ENCODE data around the gene CCS.
"Not testable (repeated sequence)": the region's sequence is repeated elsewhere in the genome, so short reads cannot be mapped to it uniquely, and the experiment has no call there.

CCS gene

GRCh38 chr11:66561178-66561974 is 31.6 kb upstream of the CCS start:
- no peak for DNase-seq (ENCODE audit: low read depth)

- no peak for DNase-seq (ENCODE audit: low read depth)
Observed at GRCh38 chr11:66561975-66562248, 31.1 kb upstream of the CCS start.

- DNase-seq (ENCODE audit: low read depth): no peak
Observed at GRCh38 chr11:66562275-66562674, 30.7 kb upstream of the CCS start.

GRCh38 chr11:66562907-66563583 is 29.9 kb upstream of the CCS start:
- DNase-seq (ENCODE audit: low read depth): no peak

GRCh38 chr11:66563832-66564231 is 29.2 kb upstream of the CCS start:
- DNase-seq (ENCODE audit: low read depth): no peak

GRCh38 chr11:66564538-66564937 is 28.4 kb upstream of the CCS start:
- no peak for DNase-seq (ENCODE audit: low read depth)

GRCh38 chr11:66564984-66565383 is 28.0 kb upstream of the CCS start:
- no peak for DNase-seq (ENCODE audit: low read depth)

- no peak for DNase-seq (ENCODE audit: low read depth)
Observed at GRCh38 chr11:66566221-66566620, 26.8 kb upstream of the CCS start.

- DNase-seq (ENCODE audit: low read depth): no peak
Observed at GRCh38 chr11:66567787-66568123, 25.2 kb upstream of the CCS start.

- peak; percentile 62 for DNase-seq (ENCODE audit: low read depth)
Observed at GRCh38 chr11:66568124-66568916, 24.7 kb upstream of the CCS start, which contains the start of gene CTSF. CTSF (minus strand) TSS chr11:66568606; CDS start chr11:66568486, 120 bp downstream.

- DNase-seq (ENCODE audit: low read depth): no peak
Observed at GRCh38 chr11:66569076-66569475, 23.9 kb upstream of the CCS start.

GRCh38 chr11:66570079-66570849 is 22.7 kb upstream of the CCS start:
- no peak for DNase-seq (ENCODE audit: low read depth)

- no peak for DNase-seq (ENCODE audit: low read depth)
Observed at GRCh38 chr11:66570850-66571180, 22.2 kb upstream of the CCS start.

GRCh38 chr11:66579017-66579606 is 13.9 kb upstream of the CCS start:
- DNase-seq (ENCODE audit: low read depth): peak; percentile 53

- DNase-seq (ENCODE audit: low read depth): no peak
Observed at GRCh38 chr11:66580803-66581202, 12.2 kb upstream of the CCS start.

GRCh38 chr11:66581261-66581660 is 11.7 kb upstream of the CCS start:
- no peak for DNase-seq (ENCODE audit: low read depth)

- not testable (repeated sequence) for DNase-seq (ENCODE audit: low read depth)
Observed at GRCh38 chr11:66582565-66583147, 10.3 kb upstream of the CCS start.

- DNase-seq (ENCODE audit: low read depth): not testable (repeated sequence)
Observed at GRCh38 chr11:66585447-66585846, 7.5 kb upstream of the CCS start.

GRCh38 chr11:66586136-66586535 is 6.8 kb upstream of the CCS start:
- no peak for DNase-seq (ENCODE audit: low read depth)

GRCh38 chr11:66589315-66589714 is 3.7 kb upstream of the CCS start:
- DNase-seq (ENCODE audit: low read depth): not testable (repeated sequence)

GRCh38 chr11:66589996-66590675 is 2.8 kb upstream of the CCS start:
- no peak for DNase-seq (ENCODE audit: low read depth)
